Esophagus squamous epithelium (tissue), 4 donors: Measurements from ENCODE around the gene DNAJB4.

Source experiments
- CTCF ChIP-seq, 6 experiments: fragments of 450-650 bp in 4 of 6; fragments of 200-600 bp in 2 of 6; sonication (generic) in 2 of 6; IDR thresholded peaks; one replicate each; pipeline ENCODE4 v1.5.1; 2016 to 2019; ENCODE audit warnings: antibody characterized with exemption in 6 of 6, mild to moderate bottlenecking in 4 of 6, moderate library complexity in 4 of 6
- POLR2A ChIP-seq, 4 donors: fragments of 450-650 bp; IDR thresholded peaks; one replicate each; pipeline ENCODE4 v1.6.1; 2017; ENCODE audit warnings: antibody characterized with exemption in 4 of 4, mild to moderate bottlenecking in 4 of 4, moderate library complexity in 3 of 4

DNA sequence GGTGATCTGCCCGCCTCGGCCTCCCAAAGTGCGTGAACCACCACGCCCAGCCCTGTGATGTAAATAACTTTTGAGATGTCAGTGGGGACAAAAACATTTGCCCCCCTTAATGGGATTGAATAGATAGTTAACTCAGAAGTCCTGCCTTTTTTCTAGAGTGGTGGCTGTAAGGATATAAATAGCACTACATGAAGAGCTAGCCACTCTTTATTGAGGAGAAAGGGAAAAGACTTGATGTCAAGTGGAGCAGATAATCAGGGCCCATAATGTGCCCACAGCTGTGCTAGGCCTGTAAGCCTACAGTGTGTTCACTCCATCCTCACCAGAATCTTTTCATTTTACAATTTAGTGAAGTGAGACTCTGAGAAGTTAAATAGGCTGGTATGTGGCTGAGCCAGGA, 44.7 kb downstream of the DNAJB4 start:
- TF ChIP-seq CTCF (IDR thresholded peaks at IDR 0.05) (no peak), POLR2A (IDR thresholded peaks at IDR 0.05) (no peak)
